ENCODE measurements around the gene UPB1. TPM values are rescaled to one million over a fixed set of nuclear protein-coding genes. Genes with fewer than 3 reads are reported as not detected.
"Not testable (repeated sequence)": the region's sequence is repeated elsewhere in the genome, so short reads cannot be mapped to it uniquely, and the experiment has no call there.

UPB1 gene
- total RNA-seq, 1 donor from 2014 or later, result 0.24 TPM

GRCh38 chr22:24529898-24530297 is 34.8 kb downstream of the UPB1 start:
- no peaks in the 10 kb centered on the region for H3K9me3 Mint-ChIP-seq
- peaks cover 5% of the 10 kb centered on the region for H3K4me1 Mint-ChIP-seq (ENCODE audit: unreplicated experiment)
- H3K27ac Mint-ChIP-seq, result no peak overlapping the region
- H3K4me3 Mint-ChIP-seq, result no peak overlapping the region
- no peaks in the 10 kb centered on the region for H3K36me3 Mint-ChIP-seq
- H3K27me3 Mint-ChIP-seq, result no peaks in the 10 kb centered on the region
- no peak for TF ChIP-seq CTCF (conservative IDR thresholded peaks at IDR 0.05)
- no peak for DNase-seq (ENCODE audit: extremely low spot score, unreplicated experiment)

- H3K27me3 Mint-ChIP-seq; H3K36me3 Mint-ChIP-seq; H3K4me3 Mint-ChIP-seq; H3K27ac Mint-ChIP-seq; H3K9me3 Mint-ChIP-seq; DNase-seq (ENCODE audit: extremely low spot score, unreplicated experiment); H3K4me1 Mint-ChIP-seq (ENCODE audit: unreplicated experiment): not testable (repeated sequence)
Measured at GRCh38 chr22:24530968-24531367, 35.8 kb downstream of the UPB1 start.

- no peak overlapping the region for H3K4me3 Mint-ChIP-seq
- H3K27ac Mint-ChIP-seq, result no peak overlapping the region
- DNase-seq (ENCODE audit: extremely low spot score, unreplicated experiment), result no peak
- no peaks in the 10 kb centered on the region for H3K27me3 Mint-ChIP-seq
- no peak for TF ChIP-seq CTCF (conservative IDR thresholded peaks at IDR 0.05)
- no peaks in the 10 kb centered on the region for H3K9me3 Mint-ChIP-seq
- no peaks in the 10 kb centered on the region for H3K36me3 Mint-ChIP-seq
- no peaks in the 10 kb centered on the region for H3K4me1 Mint-ChIP-seq (ENCODE audit: unreplicated experiment)
Measured at GRCh38 chr22:24532075-24532474, 36.9 kb downstream of the UPB1 start.

- no peak for TF ChIP-seq CTCF (conservative IDR thresholded peaks at IDR 0.05)
- no peak for DNase-seq (ENCODE audit: extremely low spot score, unreplicated experiment)
- Mint-ChIP-seq H3K4me3 (no peak overlapping the region), H3K27me3 (no peaks in the 10 kb centered on the region), H3K27ac (no peak overlapping the region), H3K36me3 (peaks cover 4% of the 10 kb centered on the region), H3K4me1 (ENCODE audit: unreplicated experiment) (no peaks in the 10 kb centered on the region), H3K9me3 (no peaks in the 10 kb centered on the region)
Measured at GRCh38 chr22:24535348-24535747, 40.2 kb downstream of the UPB1 start.

- no peak for TF ChIP-seq CTCF (conservative IDR thresholded peaks at IDR 0.05)
- no peaks in the 10 kb centered on the region for H3K4me1 Mint-ChIP-seq (ENCODE audit: unreplicated experiment)
- H3K27ac Mint-ChIP-seq, result no peak overlapping the region
- peaks cover 4% of the 10 kb centered on the region for H3K36me3 Mint-ChIP-seq
- H3K9me3 Mint-ChIP-seq, result no peaks in the 10 kb centered on the region
- H3K27me3 Mint-ChIP-seq, result no peaks in the 10 kb centered on the region
- no peak for DNase-seq (ENCODE audit: extremely low spot score, unreplicated experiment)
- H3K4me3 Mint-ChIP-seq, result no peak overlapping the region
Measured at GRCh38 chr22:24536089-24536488, 41.0 kb downstream of the UPB1 start.

- Mint-ChIP-seq H3K36me3 (peaks cover 4% of the 10 kb centered on the region), H3K9me3 (no peaks in the 10 kb centered on the region), H3K27me3 (no peaks in the 10 kb centered on the region), H3K4me3 (no peak overlapping the region), H3K27ac (no peak overlapping the region), H3K4me1 (ENCODE audit: unreplicated experiment) (no peaks in the 10 kb centered on the region)
- DNase-seq (ENCODE audit: extremely low spot score, unreplicated experiment), result no peak
- no peak for TF ChIP-seq CTCF (conservative IDR thresholded peaks at IDR 0.05)
Measured at GRCh38 chr22:24540470-24540869, 45.3 kb downstream of the UPB1 start.

Data from type B pancreatic cell (in vitro differentiated cells).